HepG2 (cell line): Measurements from ENCODE around the gene RPL36AL. TPM values are rescaled to one million over a fixed set of nuclear protein-coding genes. Genes with fewer than 3 reads are reported as not detected.
A peak's percentile ranks its signal among the peaks of the same experiment; 100 is the strongest.

Experiments
- ARNT2 ChIP-seq: sonication (generic); formaldehyde crosslinking; IDR thresholded peaks from 2 replicates; pipeline ENCODE4 v1.8.0; 2022; ENCODE audit warnings: mild to moderate bottlenecking, low read depth, missing genetic modification reagents, moderate library complexity
- BORCS8-MEF2B ChIP-seq: sonication (generic); formaldehyde crosslinking; IDR thresholded peaks from 2 replicates; pipeline ENCODE4 v1.8.0; 2022; ENCODE audit warnings: mild to moderate bottlenecking, missing genetic modification reagents
- DRAP1 ChIP-seq: IDR thresholded peaks from 2 replicates; pipeline ENCODE4 v1.6.1; 2016; ENCODE audit warnings: missing genetic modification reagents, missing compliant biosample characterization
- HOMEZ ChIP-seq: IDR thresholded peaks from 2 replicates; pipeline ENCODE4 v1.6.1; 2016; ENCODE audit warnings: low read depth
- NCOA2 ChIP-seq: sonication (generic); formaldehyde crosslinking; IDR thresholded peaks from 2 replicates; pipeline ENCODE4 v1.8.0; 2022; ENCODE audit warnings: inconsistent platforms
- NFRKB ChIP-seq: fragments of 450-650 bp; IDR thresholded peaks from 2 replicates; pipeline ENCODE4 v1.6.1; 2017
- RBFOX2 ChIP-seq: fragments of 200-400 bp; formaldehyde crosslinking; IDR thresholded peaks from 2 replicates; pipeline ENCODE4 v1.6.1; 2017; ENCODE audit warnings: low read depth, mild to moderate bottlenecking, low read length
- TFDP2 ChIP-seq: sonication (generic); formaldehyde crosslinking; IDR thresholded peaks from 2 replicates; pipeline ENCODE4 v1.4.0; 2020; ENCODE audit warnings: missing genetic modification reagents
- ZGPAT ChIP-seq: IDR thresholded peaks from 2 replicates; pipeline ENCODE4 v1.6.1; 2016; ENCODE audit warnings: mild to moderate bottlenecking
- ZKSCAN5 ChIP-seq: sonication (generic); formaldehyde crosslinking; IDR thresholded peaks from 2 replicates; pipeline ENCODE4 v1.5.1; 2020; ENCODE audit warnings: mild to moderate bottlenecking, missing genetic modification reagents
- ZNF12 ChIP-seq: sonication (generic); formaldehyde crosslinking; IDR thresholded peaks from 2 replicates; pipeline ENCODE4 v1.5.0; 2020; ENCODE audit warnings: missing genetic modification reagents
- ZNF142 ChIP-seq: sonication (generic); formaldehyde crosslinking; IDR thresholded peaks from 2 replicates; pipeline ENCODE4 v1.4.0; 2020; ENCODE audit warnings: missing genetic modification reagents
- polyA plus RNA-seq, 8 experiments: library from polyadenylated mRNA; depleted of rRNA in 3 of 8; stranded (reverse) in 7 of 8; unstranded in 1 of 8; fragments of >200 nt; fragmentation: Illumina TruSeq in 4 of 8; extraction: Trizol in 4 of 8; gene quantifications; 2 replicates each; pipeline versions ENCODE4 v1.2.1 to v1.2.3, GENCODE V29; 2011 to 2016; ENCODE audit warnings: low read depth in 4 of 8, missing spikeins in 1 of 8, mixed read lengths in 1 of 8; ENCODE audit not compliant: insufficient read depth in 1 of 8
- total RNA-seq, 5 experiments: library from RNA; depleted of rRNA; stranded (reverse); fragments of >200 nt; fragmentation: Illumina TruSeq; extraction: Trizol; gene quantifications; 2 replicates each; pipeline ENCODE4 v1.2.3, GENCODE V29; 2016; ENCODE audit warnings: low read depth in 1 of 5

Gene RPL36AL
- total and polyA plus RNA-seq, 2 of the 13 experiments (the other 11 are each of a cell fraction or from before 2014, with no cell fraction given), result 90.0 to 294 TPM

- TF ChIP-seq ZGPAT (CRISPR knock-in tag), result peak; percentile 71
- peak; percentile 17 for TF ChIP-seq NCOA2 (CRISPR knock-in tag)
- TF ChIP-seq ZNF12, result peak; percentile 37; the same call in 1 of the 2 replicates
- TF ChIP-seq DRAP1 (CRISPR knock-in tag), result peak; percentile 34
- no peak for TF ChIP-seq HOMEZ (CRISPR knock-in tag)
- peak; percentile 92 for TF ChIP-seq ARNT2 (CRISPR knock-in tag)
- peak; percentile 97 for TF ChIP-seq RBFOX2
- no peak for TF ChIP-seq NFRKB
- TF ChIP-seq TFDP2, result peak; percentile 50
- peak; percentile 58; the same call in 1 of the 2 replicates for TF ChIP-seq ZKSCAN5 (CRISPR knock-in tag)
- peak; percentile 72; the same call in 1 of the 2 replicates for TF ChIP-seq ZNF142 (CRISPR knock-in tag)
- peak; percentile 48; the same call in 1 of the 2 replicates for TF ChIP-seq BORCS8-MEF2B (CRISPR knock-in tag)
Observed at GRCh38 chr14:49633640-49634546, 13.5 kb upstream of the RPL36AL start (continued).
